Thymus (tissue), 11 donors: ENCODE results near the gene KCNK16. TPM values are rescaled to one million over a fixed set of nuclear protein-coding genes. Genes with fewer than 3 reads are reported as not detected.

Experiments used
- DNase-seq, 9 donors: peaks; one replicate each; pipeline ENCODE4 v3.0.0-alpha.2; 2013; ENCODE audit warnings: low spot score in 9 of 9, low read depth in 6 of 9, missing footprints in 1 of 9
- H3K27ac ChIP-seq, 2 donors: one replicate each; pipeline ENCODE4 v1.5.1; 2013; ENCODE audit warnings: control low read depth in 1 of 2, low read depth in 1 of 2, low read length in 1 of 2, mild to moderate bottlenecking in 1 of 2, moderate library complexity in 1 of 2
- H3K27me3 ChIP-seq, 2 donors: one replicate each; pipeline ENCODE4 v1.5.1; 2013; ENCODE audit warnings: low read length in 1 of 2; ENCODE audit not compliant: control insufficient read depth in 2 of 2, insufficient read depth in 1 of 2
- H3K36me3 ChIP-seq, 2 donors: one replicate each; pipeline ENCODE4 v1.5.1; 2013; ENCODE audit warnings: low read length in 1 of 2, mild to moderate bottlenecking in 1 of 2, moderate library complexity in 1 of 2; ENCODE audit not compliant: control insufficient read depth in 2 of 2, insufficient read depth in 2 of 2
- H3K4me1 ChIP-seq, 2 donors: one replicate each; pipeline ENCODE4 v1.5.1; 2013; ENCODE audit warnings: low read length in 2 of 2; ENCODE audit not compliant: control insufficient read depth in 2 of 2, insufficient read depth in 2 of 2
- H3K4me3 ChIP-seq, 2 donors: one replicate each; pipeline ENCODE4 v1.5.1; 2013; ENCODE audit warnings: low read length in 2 of 2, control low read depth in 1 of 2, mild to moderate bottlenecking in 1 of 2
- H3K9me3 ChIP-seq, 2 donors: one replicate each; pipeline ENCODE4 v1.5.1; 2013; ENCODE audit warnings: low read length in 1 of 2, mild to moderate bottlenecking in 1 of 2; ENCODE audit not compliant: control insufficient read depth in 2 of 2, insufficient read depth in 1 of 2
- WGBS: extraction: QIAGEN DNeasy Blood & Tissue Kit; methylation state at CpG from one replicate; pipeline ENCODE4 v1.1.7; 2013; 5-methylcytosine and 5-hydroxymethylcytosine counted together
- polyA plus RNA-seq: library from polyadenylated mRNA; stranded (reverse); fragments of 200-250 nt; gene quantifications from one replicate; pipeline ENCODE4 v1.2.3, GENCODE V29; 2013
- total RNA-seq: library from RNA; stranded (reverse); fragments of 120-200 nt; gene quantifications from one replicate; pipeline ENCODE4 v1.2.4, GENCODE V29; 2013
- donor health status: healthy.

Gene KCNK16
- total and polyA plus RNA-seq, 2 donors: 0.07 TPM; not detected in 1

DNA sequence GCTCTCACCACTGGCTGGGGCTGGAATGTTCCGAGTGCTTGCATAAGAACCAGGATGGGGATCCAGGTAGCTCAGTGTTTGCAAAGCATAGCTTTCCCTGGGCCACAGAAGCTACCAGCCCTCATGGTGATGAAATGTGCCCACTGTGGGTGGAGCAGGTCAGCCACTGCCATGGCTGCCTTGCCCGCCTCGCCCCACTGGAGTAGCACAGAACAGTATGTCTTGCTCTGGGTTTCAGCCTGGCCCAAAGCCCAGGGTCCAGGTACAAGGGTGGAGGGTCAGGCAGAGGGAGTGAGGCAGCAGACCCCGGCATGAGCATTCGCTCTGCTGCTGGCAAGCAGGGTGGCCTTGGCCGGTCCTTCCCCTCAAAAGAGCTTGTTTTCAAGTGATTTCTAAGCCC, 43.0 kb downstream of the KCNK16 start:
- no peak for DNase-seq
- Histone ChIP-seq H3K27ac (no peak overlapping the region), H3K27me3 (peaks cover 0 to 3% of the 10 kb centered on the region in 2 donors), H3K4me1 (peaks cover 0 to 8% of the 10 kb centered on the region in 2 donors), H3K4me3 (no peak overlapping the region), H3K36me3 (no peaks in the 10 kb centered on the region), H3K9me3 (no peaks in the 10 kb centered on the region)
- 92% methylated on average over 6 of the region's 6 CpGs for WGBS

DNA sequence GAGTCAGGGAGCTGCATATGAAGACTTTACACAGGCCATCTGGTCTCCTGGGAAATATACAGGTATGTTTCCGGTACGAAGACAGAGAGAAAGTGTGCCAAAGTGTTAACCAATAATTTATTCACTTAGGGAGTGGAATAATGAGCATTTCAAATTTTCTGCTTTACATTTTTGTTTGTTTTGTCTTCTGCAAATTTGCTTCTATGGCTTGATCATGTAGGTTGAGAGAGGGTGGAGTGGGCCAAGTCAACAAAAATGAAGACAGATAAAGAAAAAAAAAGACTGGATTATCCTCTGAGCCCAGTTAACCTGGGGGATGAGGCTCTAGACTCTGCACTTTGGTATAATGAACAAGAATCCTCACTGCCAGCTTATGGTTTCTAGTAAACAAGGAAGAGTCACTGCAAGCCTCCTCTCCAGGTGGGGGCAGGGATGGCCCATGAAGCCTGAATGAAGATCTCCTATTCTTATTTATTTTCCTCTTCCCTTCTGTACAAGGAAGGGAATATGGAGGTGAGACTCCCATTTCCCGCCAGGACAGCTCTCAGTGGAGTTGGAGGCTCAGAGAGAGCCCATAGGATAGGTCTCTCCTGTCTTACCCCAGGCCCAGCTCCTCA, 46.0 kb downstream of the KCNK16 start:
- whole genome bisulfite sequencing: 96% methylated on average over 3 of the region's 3 CpGs
- Histone ChIP-seq H3K4me3 (no peak overlapping the region), H3K9me3 (no peaks in the 10 kb centered on the region), H3K27ac (no peak overlapping the region), H3K36me3 (no peaks in the 10 kb centered on the region), H3K4me1 (peaks cover 0 to 8% of the 10 kb centered on the region in 2 donors), H3K27me3 (peaks cover 0 to 3% of the 10 kb centered on the region in 2 donors)
- no peak for DNase-seq

DNA sequence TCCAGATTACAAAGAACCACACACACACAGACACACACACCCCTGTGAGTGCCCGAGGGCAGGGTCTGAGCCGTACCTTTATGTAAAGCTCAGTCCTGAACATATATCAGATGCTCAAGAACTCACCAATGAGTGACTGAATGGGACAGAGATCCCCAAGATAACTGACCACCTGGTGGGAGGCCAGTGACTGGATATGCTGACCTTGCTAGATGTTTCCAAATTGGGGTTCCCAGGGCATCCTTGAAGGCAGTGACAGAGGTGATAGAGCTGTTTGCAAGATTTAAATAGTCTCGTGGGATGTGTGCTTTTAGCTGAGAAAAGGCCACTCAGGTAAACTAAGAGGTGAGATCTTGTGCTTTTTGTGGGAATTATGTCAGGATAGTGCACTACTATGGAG, 47.6 kb downstream of the KCNK16 start:
- Histone ChIP-seq H3K27me3 (peaks cover 0 to 3% of the 10 kb centered on the region in 2 donors), H3K4me3 (no peak overlapping the region), H3K4me1 (peaks cover 0 to 3% of the 10 kb centered on the region in 2 donors), H3K9me3 (no peaks in the 10 kb centered on the region), H3K27ac (no peak overlapping the region), H3K36me3 (no peaks in the 10 kb centered on the region)
- no peak for DNase-seq
- 95% methylated on average over 3 of the region's 3 CpGs for WGBS

DNA sequence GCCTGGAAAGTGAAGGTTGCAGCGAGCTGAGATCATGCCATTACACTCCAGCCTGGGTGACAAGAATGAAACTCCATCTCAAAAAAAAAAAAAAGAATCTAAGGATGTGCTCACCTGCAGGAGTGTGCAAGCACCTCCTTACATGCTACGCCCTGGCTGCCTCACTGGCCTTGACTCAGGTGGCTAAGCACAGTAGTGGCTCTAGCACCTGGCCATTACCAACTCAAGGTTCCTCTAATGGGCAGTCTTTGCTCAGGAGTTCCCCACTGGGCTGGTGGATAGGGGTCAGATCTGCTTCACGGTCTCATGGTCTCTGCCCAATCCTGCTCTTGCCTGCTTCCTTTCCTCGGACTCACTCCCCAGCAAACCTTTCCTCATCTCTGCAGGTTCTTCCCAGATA, 48.0 kb downstream of the KCNK16 start:
- H3K4me1 ChIP-seq: no peaks in the 10 kb centered on the region
- no peak overlapping the region for H3K4me3 ChIP-seq
- H3K9me3 ChIP-seq: no peaks in the 10 kb centered on the region
- H3K27ac ChIP-seq: no peak overlapping the region
- H3K27me3 ChIP-seq: peaks cover 0 to 3% of the 10 kb centered on the region in 2 donors
- H3K36me3 ChIP-seq: no peaks in the 10 kb centered on the region
- WGBS: 83% methylated on average over 4 of the region's 4 CpGs
- DNase-seq: no peak

DNA sequence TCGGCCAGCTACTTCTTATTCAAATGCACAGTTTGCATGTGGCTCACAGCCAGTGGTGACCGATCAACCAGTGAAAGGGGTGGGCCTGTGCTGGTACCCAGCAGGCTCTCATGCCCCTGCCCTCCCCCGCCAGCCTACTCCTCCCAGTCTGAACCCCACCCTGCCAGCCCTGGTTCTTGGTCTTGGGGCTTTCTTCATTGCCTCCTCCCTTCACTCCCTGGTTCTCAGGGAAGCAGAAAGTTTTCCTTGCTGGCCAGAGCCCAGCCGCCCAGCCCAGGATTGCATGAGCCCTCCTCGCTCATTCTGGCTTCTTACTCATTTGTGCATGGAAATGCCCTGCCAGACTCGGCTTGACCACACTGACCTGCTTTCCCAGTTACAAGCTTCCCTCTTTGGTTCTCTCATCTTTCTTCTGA, 49.1 kb downstream of the KCNK16 start:
- no peak for DNase-seq
- H3K36me3 ChIP-seq: no peaks in the 10 kb centered on the region
- no peaks in the 10 kb centered on the region for H3K9me3 ChIP-seq
- no peak overlapping the region for H3K4me3 ChIP-seq
- H3K4me1 ChIP-seq: peaks cover 0 to 5% of the 10 kb centered on the region in 2 donors
- H3K27me3 ChIP-seq: no peaks in the 10 kb centered on the region
- WGBS: 82% methylated on average over 6 of the region's 6 CpGs
- no peak overlapping the region for H3K27ac ChIP-seq

DNA sequence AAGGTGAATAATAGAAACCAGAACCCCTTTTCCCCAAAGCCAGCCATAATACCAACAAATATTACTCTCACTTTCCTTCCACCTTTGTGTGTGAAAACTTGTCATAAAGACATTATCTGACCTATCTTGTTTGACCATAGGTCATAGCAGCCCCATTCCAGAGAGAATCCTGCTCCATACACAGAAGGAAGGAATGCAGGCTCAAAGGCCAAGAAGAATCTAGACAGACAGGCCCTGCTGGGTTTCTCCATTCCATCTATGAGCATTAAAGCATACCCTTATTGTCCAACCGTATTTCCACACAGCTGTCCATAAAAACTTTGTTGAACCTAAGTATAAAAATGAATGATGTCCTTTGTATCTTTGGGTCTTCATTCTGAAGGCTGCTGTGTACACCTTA, 52.5 kb downstream of the KCNK16 start:
- DNase-seq: no peak
- Histone ChIP-seq H3K4me1 (peaks cover 4 to 20% of the 10 kb centered on the region in 2 donors), H3K27ac (no peak overlapping the region), H3K9me3 (no peaks in the 10 kb centered on the region), H3K27me3 (no peaks in the 10 kb centered on the region), H3K36me3 (no peaks in the 10 kb centered on the region), H3K4me3 (no peak overlapping the region)
- WGBS: 94% methylated on average over 1 of the region's 1 CpG

DNA sequence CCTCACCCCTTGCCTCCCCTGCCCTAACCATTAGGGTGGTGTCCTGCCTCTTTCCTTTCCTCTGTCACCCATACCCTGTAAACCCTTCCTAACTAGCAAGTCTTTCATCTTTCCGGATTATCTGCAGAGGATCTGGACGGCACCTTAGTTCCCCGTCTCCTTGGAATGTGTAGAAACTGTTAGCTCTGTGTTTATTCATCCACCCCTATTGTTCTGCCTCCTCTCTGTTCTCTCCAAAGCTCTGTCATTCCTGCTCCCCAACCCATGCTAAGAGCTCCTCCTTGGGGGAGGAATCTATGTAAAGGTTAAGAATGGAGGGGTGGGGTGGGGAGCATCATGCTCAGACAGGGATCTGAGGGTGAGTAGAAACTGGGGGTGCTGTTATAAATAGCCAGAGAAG, 53.8 kb downstream of the KCNK16 start:
- peaks cover 4 to 20% of the 10 kb centered on the region in 2 donors for H3K4me1 ChIP-seq
- peak overlapping the region in 1 of 2 donors; percentile 90 for H3K27ac ChIP-seq
- H3K4me3 ChIP-seq: no peak overlapping the region
- H3K27me3 ChIP-seq: no peaks in the 10 kb centered on the region
- WGBS: 93% methylated on average over 3 of the region's 3 CpGs
- DNase-seq: no peak
- H3K9me3 ChIP-seq: no peaks in the 10 kb centered on the region
- no peaks in the 10 kb centered on the region for H3K36me3 ChIP-seq

DNA sequence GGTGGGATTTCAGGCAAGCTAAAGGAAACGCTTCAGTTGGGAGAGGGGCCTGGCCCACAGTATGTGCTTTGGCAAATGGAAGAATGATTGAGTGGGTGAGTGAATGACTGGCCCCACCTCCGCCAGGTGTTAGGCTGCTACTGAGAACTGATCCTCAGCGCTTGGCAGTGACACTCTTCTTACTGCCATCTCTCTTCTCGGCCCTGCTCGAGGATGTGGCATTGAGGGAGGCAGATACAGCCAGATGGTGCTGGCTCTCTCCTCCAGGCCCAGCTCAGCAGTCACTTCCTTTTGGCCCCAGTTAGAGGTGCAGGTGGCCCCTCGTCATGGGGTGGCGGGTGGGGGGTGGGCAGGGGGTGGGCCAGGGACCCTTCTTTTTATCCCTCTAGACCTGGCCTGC, 54.3 kb downstream of the KCNK16 start:
- Histone ChIP-seq H3K27ac (peak overlapping the region in 1 of 2 donors; percentile 90), H3K9me3 (no peaks in the 10 kb centered on the region), H3K4me1 (peaks cover 4 to 20% of the 10 kb centered on the region in 2 donors), H3K36me3 (no peaks in the 10 kb centered on the region), H3K27me3 (no peaks in the 10 kb centered on the region), H3K4me3 (no peak overlapping the region)
- 38% methylated on average over 7 of the region's 7 CpGs for WGBS
- DNase-seq: peak in 7 of 9 donors; percentile 20 to 78 (median 54)

DNA sequence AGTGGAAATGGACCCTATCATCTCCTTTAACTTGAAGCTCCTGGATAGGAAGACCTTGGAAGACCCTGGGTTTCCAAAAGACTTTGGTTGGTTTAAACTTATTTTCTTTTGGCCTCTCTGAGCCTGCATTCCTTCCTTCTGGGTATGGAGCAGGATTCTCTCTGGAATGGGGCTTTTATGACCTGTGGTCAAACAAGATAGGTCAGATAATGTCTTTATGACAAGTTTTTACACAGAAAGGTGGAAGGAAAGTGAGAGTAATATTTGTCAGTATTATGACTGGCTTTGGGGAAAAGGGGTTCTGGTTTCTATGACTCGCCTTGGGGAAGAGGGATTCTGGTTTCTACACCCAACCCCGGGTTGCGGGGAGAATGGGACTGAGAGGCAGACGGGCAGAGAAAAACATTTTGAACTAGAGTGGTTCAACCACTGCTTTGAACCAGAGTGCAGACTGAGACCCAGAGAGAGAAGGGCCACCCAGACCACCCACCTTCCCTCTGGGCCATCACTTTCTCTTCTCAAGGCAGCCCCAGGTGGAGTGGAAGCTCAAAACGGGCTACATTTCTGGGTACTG, 55.6 kb downstream of the KCNK16 start:
- Histone ChIP-seq H3K4me1 (peaks cover 4 to 20% of the 10 kb centered on the region in 2 donors), H3K4me3 (no peak overlapping the region), H3K27ac (no peak overlapping the region), H3K27me3 (no peaks in the 10 kb centered on the region), H3K36me3 (no peaks in the 10 kb centered on the region), H3K9me3 (no peaks in the 10 kb centered on the region)
- no peak for DNase-seq
- WGBS: 95% methylated on average over 5 of the region's 5 CpGs
